ENCODE measurements around the gene CAPN2.
"Not testable (repeated sequence)": the region's sequence is repeated elsewhere in the genome, so short reads cannot be mapped to it uniquely, and the experiment has no call there.

Gene CAPN2

GRCh38 chr1:223793716-223794115 is 81.4 kb downstream of the CAPN2 start:
- DNase-seq = no peak

DNA sequence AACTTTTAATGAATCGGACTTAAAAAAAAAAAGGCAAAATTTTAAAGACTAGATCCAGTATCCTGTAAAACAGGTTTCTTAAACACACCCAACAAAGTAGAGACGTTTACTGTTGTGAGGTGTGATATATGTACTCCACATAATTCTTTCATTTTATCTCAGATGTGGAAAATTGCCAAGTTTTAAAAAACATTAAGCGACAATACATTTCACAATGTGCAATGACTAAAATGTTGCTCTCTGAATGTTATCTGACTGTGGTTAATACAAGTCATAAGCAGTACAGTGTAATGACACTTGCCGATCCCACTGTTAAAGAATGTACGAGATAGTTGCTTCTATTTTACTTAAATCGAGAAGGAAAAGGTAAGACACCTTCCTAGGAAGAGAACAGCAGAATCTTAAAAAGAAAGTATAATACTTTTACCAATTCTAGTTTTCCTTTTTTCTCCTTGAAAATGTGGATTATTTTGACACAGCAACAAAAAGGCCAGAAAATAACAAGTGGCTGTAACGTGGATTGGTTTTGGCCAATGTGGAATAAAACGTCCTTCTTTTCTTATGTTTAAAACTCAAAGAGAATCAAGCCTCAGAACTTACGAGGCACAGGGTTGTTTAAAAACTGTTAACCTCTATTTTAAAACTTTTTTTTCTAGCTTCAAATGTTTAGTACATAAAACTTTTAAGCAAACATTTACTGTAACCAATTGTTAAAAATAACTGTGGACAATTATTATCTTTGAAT is 82.0 kb downstream of the CAPN2 start:
- DNase-seq = no peak

DNA sequence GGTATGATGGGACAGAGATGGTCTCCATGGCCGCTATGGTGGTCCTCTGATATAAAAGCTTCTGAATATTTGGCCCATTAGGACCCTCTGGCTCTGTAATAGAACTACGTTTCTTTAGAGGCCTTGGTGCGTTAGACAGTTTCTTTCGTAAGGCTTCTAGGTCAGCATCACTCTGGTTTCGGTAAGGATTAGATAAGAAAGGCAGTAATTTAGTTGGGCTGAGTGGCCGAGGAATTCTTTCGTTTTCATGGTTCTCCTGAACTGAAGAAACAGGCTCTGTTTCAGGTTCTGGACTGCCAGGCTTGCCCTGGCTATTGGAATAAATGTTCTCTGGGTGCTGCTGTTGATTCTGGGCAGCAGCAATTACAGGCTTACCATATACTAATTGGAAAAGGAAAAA is 83.9 kb downstream of the CAPN2 start:
- DNase-seq = no peak

GRCh38 chr1:223802032-223802431 is 89.7 kb downstream of the CAPN2 start:
- no peak for DNase-seq

DNA sequence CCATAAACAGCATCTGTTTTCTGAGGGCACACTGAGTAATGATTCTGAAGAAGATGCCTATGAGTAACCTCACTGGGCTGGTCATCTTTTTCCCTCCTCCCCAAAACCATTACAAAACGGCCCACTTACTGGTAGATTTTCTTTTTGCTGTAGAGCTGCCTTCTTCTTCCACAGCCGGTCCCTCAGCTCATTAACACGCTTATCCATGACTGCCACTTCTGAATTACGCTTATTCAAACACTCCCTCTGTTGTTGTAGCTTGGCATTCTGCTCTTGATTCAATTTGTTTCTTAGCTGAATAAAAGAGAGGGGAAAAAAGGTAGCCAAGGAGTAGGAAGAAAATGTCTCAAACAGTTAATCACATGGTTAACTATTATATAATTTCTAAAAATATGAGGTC is 90.3 kb downstream of the CAPN2 start:
- no peak for DNase-seq

- no peak for DNase-seq
Observed at GRCh38 chr1:223803211-223803610, 90.9 kb downstream of the CAPN2 start.

GRCh38 chr1:223809905-223810304 is 97.6 kb downstream of the CAPN2 start:
- DNase-seq = not testable (repeated sequence)

DNA sequence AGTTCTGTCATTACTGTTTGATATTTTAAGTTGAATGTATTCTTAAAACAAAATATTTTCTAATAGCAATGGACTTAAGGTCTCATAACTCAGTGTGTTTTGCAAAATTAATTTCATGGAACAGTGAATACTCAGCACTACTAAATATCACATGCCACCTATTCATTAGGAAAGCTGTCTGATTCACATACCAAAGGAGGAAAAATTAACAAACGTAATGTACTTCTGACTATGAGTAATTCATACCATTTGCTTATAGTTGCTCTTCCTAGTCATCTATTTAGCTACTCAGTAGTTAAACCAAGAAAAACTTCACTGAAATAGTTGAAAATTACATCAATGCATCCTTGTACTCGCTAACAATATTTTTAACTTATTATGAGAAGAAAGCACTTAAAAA is 98.2 kb downstream of the CAPN2 start:
- no peak for DNase-seq

DNA sequence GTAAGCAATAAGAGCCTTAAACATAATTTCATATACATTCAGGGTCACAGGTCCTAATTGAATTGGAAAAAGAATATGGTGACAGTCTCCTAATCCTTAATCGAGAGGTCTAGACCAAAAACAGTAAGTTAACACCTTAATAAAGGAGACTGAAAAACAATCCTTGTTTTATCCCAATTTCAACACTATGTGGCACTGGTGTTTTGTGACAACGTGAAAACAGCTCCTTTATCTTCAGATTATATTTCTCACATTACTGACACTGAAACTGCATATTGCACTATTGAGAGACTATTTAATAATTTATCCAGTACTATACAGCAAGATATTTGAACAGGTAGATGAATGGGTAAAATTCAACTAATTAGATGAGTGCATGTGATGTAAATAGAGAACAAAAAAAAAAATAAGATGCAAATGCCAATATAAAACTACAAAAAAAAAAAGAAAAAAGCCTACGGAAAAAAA is 99.3 kb downstream of the CAPN2 start:
- DNase-seq = no peak

- DNase-seq = no peak
Observed at GRCh38 chr1:223813645-223814044, 101.3 kb downstream of the CAPN2 start.

DNA sequence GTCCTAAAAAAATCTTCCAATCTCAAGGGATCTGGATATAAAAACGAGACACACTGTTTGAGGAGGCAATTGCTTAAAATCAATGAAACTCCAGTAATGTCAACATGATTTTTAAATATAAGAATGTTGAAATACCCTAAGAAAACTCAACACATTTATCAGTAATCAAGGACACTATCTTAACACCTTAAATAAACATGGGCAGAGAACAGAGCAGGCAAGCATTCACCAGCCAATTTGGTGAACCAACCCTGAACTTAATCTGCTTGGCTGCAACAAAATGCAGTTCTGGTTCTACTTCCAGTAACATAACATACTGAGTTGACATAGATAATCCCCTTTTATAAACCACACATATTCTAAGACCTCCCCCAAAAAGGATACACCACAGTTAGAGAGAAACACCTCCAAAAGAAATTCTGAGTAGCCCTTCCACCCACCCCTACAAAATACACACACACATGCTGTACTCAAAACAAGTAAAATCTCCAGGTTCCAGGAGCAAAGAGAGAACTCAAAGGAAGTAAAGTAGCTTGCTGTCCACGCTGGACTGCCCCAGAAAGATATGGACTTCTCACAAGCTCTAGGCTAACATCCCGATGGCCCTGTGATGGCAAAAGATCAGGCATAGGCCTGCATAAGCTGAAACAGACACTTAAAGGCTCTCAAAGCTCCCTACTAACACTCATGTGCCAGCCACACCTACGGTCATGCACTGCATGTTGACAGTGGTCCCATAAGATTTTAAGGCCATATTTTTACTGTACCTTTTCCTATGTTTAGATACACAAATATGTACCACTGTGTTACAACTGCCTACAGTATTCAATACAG is 102.9 kb downstream of the CAPN2 start:
- no peak for DNase-seq

DNA sequence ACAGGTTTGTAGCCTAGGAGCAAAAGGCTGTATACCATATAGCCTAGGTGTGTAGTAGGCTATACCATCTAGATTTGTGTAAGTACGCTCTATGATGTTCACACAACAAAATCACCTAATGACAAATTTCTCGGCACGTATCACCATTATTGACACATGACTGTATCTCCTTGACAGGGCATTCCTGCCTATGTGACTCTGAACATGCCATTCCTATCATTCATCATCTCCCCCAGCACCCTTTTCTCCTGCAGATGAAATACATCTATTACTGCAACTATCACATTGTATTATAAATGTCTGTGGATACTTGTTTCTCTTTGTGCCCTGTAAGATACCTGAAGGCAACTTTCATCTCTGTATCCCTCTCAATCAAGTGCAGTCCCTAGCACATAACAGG is 103.5 kb downstream of the CAPN2 start:
- no peak for DNase-seq

GRCh38 chr1:223817265-223817664 is 104.9 kb downstream of the CAPN2 start:
- not testable (repeated sequence) for DNase-seq

DNA sequence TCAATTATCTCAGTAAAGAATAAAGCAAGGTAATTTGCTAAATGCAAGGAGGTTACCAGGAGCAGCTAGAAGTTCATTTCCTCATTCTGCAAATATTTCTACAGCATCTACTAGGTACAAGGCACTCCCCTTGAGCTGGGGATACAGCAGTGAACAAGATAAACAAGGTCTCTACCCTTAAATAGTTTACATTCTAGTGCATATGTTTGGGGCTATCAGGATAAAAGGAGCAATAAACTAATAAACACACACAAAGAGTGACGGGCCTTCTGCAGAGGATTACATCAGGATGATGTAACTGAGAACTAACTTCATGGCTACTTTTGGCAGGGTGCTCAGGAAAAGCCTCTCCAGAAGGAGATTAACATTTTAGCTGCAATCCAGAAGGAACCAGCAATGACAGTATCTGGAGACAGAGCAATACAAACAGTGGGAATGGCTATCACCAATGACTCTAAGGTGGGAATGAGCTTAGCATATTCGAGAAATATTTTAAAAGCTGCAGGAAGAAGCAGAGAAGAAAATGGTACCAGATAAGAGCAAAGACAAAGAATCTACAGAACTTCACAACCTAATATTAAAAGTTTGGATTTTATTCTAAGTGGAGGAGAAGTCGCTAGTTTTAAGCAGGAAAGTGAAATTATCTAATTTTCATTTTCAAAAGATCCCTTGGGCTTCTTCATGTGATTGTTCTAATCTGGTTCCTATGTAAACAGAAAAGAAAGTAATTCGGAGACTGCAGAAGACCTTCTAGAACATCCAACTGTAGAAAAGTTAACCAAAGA is 107.6 kb downstream of the CAPN2 start:
- DNase-seq = no peak

GRCh38 chr1:223820515-223820858 is 108.1 kb downstream of the CAPN2 start:
- DNase-seq = no peak

DNA sequence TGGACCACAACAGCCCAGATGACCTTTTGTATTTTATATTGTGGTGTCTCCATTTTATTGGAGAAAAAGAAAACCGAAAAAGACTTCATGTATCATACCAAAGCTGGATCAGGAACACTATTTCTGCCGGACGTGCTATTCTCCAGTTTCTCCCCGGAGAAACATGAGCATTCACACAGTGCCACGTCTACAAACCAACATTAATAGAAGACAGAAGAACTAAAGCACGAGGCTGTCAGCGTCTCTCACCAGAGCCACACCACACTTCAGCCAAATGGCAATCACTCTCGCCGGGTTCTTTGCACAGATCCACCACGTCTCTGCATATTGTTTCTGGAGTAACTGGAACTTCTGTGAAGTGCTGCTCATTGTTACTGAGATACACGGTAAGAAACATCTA is 108.6 kb downstream of the CAPN2 start:
- DNase-seq = no peak

GRCh38 chr1:223824287-223824686 is 111.9 kb downstream of the CAPN2 start:
- DNase-seq = no peak

DNA sequence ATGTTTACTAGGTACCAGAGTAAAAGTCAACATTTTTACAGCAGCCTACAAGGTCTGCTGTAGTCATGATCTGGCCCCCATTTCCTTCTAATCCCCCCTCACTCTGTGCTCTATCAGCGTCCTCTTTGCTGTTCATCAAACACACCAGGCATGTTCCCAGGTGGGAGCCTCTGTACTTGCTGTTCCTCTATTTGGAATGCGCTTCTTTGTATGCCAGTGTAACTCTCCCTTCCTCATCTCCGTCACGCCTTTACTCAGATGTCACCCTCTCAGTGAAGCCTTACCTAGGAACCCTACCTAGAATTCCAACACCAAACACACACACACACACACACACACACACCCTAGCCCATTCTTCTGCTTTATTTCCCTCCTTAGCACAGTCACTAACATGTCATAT is 112.4 kb downstream of the CAPN2 start:
- no peak for DNase-seq
